NCI-H128 (cell line): ENCODE data around the gene S100A12.

Source experiments
- DNase-seq: peaks from one replicate; lab custom pipeline; 2025; ENCODE audit not compliant: unreplicated experiment; lab: John Stamatoyannopoulos, UW

S100A12 gene

DNA sequence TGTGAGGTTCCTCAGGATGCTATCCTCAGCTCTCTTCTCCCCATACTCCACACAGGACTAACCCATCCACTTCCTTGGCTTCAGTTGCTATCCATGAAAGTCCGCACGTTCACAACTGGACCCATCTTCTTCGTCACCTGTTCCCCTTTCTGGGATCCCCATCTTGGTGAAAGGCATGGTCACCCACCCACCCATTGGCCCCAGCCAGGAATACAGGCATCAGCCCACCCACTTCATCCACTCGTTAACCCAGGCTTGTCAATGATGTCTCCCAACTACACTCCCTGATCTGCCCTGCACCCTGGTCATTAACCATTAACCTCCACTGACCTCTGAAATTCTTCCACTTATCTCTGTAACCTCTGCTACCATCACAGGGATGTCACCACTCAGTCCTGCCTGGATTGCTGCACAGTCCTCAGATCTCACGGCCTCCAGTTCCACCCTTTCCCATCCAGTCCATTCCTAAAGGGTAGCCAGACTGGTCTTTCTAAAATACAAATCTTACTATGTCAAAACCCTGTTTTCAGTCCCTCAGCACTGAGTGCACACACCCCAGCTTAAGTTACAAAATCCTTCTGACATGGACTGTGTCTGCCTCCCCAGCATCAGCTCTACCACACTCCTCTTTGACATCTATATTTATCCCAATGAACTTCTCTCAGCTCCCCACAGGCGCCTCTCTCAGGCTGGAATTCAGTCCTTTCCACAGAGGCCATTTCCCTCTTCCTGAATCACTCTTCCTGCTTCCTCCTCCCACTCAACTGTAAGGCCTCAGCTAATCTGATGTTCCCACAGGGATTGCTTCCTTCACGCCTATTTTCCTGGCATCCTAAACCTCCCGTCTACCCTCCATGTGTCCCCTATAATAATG, 37.2 kb downstream of the S100A12 start:
- DNase-seq: no peak

DNA sequence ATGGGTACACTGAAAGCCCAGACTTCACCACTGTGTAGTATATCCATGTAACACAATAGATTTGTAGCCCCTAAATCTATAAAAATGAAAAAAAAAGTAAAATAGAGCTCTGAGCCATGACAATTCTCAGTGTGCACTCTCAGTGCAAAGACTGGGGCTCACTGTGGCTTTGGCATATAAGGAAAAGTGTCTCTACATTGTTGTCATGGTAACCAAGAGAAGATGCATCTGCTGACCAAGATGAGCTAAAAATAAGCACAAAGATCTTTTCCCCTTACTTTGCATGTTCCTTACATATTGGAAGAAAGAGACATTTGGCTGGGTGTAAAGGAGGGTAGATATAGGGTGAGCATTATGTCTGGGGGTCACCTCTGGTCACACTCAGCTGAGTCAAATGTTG, 38.8 kb downstream of the S100A12 start:
- no peak for DNase-seq

DNA sequence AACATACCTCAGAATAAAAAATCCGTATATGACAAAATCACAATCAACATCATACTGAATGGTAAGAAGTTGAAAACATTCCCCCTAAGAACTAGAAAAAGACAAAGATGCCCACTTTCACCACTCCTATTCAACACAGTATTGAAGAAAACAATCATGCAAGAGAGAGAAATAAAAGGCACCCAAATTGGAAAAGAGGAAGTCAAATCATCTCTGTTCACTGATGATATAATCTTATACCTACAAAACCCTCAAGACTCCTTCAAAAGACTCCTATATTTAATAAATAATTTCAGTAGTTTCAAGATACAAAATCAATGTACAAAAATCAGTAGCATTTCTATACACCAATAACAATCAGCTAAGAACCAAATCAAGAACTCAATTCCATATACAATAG, 41.5 kb downstream of the S100A12 start:
- no peak for DNase-seq

DNA sequence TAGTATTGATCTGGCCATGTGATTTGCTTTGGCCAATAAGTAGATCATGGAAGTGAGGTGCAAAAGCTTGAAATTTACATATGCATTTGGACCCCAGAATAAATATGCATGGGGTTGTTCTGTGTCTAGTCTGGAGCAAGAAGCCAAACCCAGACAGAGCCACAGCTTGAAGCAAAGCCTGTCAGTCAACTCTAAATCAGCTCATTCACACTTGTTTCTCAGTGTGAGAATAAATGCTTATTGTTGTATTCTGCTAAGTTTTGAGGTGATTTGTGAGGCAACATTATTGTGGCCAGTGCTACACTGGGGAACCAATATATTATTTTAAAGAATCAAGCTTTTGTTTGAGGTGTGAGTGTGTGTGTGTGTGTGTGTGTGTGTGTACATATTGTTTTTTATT, 50.5 kb downstream of the S100A12 start:
- DNase-seq: no peak
